NB4 (cell line): ENCODE data around the gene SERPINI1.

Experiments used
- DNase-seq: peaks from one replicate; pipeline ENCODE4 v3.0.0; 2010; ENCODE audit warnings: low read depth
- H3K4me3 ChIP-seq: one replicate; pipeline ENCODE4 v1.5.1; 2011; ENCODE audit warnings: mild to moderate bottlenecking, low read depth, low read length, moderate library complexity
- CTCF ChIP-seq: IDR thresholded peaks from one replicate; pipeline ENCODE4 v1.5.1; 2012; ENCODE audit warnings: low read depth, low read length
- MAX ChIP-seq: IDR thresholded peaks from 2 replicates; pipeline ENCODE4 v1.6.1; 2011; ENCODE audit warnings: low read depth, low read length
- MYC ChIP-seq: IDR thresholded peaks from 2 replicates; pipeline ENCODE4 v1.6.1; 2011; ENCODE audit warnings: low read depth, low read length
- POLR2A ChIP-seq: IDR thresholded peaks from 2 replicates; pipeline ENCODE4 v1.6.1; 2011; ENCODE audit warnings: mild to moderate bottlenecking; ENCODE audit not compliant: insufficient read length; ENCODE audit errors: extremely low read depth

SERPINI1 gene

GRCh38 chr3:167780214-167780883 lies 44.8 kb downstream of the SERPINI1 start:
- TF ChIP-seq MAX, result no peak
- no peak for TF ChIP-seq CTCF
- no peak for TF ChIP-seq POLR2A
- no peak for TF ChIP-seq MYC
- H3K4me3 ChIP-seq, result no peak overlapping the region
- DNase-seq, result no peak

- DNase-seq, result no peak
- no peak overlapping the region for H3K4me3 ChIP-seq
- no peak for TF ChIP-seq POLR2A
Observed at GRCh38 chr3:167783781-167784180, 48.3 kb downstream of the SERPINI1 start.

- TF ChIP-seq CTCF, result no peak
- no peak for TF ChIP-seq MAX
- no peak for TF ChIP-seq POLR2A
- no peak for TF ChIP-seq MYC
- no peak for DNase-seq
- H3K4me3 ChIP-seq, result no peak overlapping the region
Observed at GRCh38 chr3:167785790-167786189, 50.3 kb downstream of the SERPINI1 start.

- H3K4me3 ChIP-seq, result no peak overlapping the region
- DNase-seq, result no peak
- TF ChIP-seq MAX, result no peak
- TF ChIP-seq MYC, result no peak
- TF ChIP-seq CTCF, result no peak
- TF ChIP-seq POLR2A, result no peak
Observed at GRCh38 chr3:167787440-167787839, 51.9 kb downstream of the SERPINI1 start.

- no peak for DNase-seq
- TF ChIP-seq MAX, result no peak
- TF ChIP-seq MYC, result no peak
- no peak for TF ChIP-seq POLR2A
- TF ChIP-seq CTCF, result no peak
- no peak overlapping the region for H3K4me3 ChIP-seq
Observed at GRCh38 chr3:167798443-167798842, 62.9 kb downstream of the SERPINI1 start.

- TF ChIP-seq MYC (no peak), POLR2A (no peak), MAX (no peak), CTCF (no peak)
- DNase-seq, result no peak
- no peak overlapping the region for H3K4me3 ChIP-seq
Observed at GRCh38 chr3:167808910-167809309, 73.4 kb downstream of the SERPINI1 start.
